Fibroblast of skin of right biceps (primary cell): Measurements from ENCODE around the gene SCN10A.

Source experiments
- DNase-seq: peaks from one replicate; pipeline ENCODE4 v3.0.0-alpha.2; 2013

SCN10A gene

DNA sequence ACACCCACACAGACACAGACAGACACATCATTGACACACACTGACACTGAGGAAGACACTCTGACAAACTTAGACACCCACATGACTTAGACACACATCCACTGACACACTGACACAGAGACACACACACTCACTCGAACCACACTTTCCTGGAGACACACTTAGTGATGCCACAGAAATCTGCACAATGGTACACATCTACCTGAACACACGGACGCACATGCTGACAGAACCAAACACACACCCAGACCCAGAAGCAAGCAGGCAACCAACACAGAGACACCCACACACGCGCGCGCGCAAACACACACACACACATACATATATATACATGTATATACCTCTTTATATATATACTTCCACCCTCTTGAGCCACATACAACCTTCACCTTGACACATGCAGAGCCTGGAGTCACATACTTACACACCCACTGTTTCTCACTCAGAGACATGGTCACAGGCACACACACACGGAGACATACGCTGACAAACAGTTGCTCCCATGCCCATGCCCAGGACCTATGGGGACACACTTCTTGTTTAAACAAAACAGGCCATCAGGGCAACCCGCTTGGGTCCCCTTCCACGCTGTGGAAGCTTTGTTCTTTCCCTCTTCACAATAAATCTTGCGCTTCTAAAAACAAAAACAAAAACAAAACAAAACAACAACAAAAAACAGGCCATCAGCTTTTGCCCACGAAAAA lies 165.6 kb downstream of the SCN10A start:
- no peak for DNase-seq

DNA sequence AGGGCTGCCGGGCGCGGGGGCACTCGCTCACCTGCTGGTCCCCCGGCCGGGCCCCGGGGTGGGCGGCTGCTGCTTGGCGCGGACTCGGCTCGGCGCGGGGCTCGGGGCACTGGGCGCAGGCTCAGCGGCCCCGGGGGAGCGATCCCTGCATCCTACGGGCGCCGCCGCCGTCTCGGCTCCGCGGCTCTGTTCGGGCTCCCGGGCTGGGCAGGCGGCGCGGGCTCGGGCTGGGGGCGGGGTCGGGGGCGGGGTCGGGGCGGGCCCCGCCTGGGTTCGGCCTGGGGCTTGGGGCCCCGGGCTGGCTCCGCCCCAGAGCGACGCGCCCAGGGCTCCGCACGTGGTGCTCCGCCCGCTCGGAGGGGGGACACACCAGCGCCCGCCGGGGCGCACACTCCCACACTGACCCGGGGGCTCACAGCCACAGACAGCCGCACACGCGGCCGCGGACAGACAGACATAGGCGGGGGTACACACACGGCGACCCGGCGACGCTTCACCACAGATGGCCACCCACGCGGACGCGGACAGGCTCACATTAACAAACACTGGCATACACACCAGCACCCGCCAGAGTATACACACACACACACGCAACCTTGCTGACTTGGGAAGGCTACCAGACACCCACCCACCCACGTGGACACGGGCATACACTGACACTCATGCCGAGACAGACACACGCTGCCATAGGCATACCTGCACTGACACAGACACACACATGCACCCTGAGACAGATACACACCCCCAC lies 166.3 kb downstream of the SCN10A start, which contains the start of gene SCN5A:
TSS of gene SCN5A (minus strand) at position 188 of the 748 bp plus-strand sequence. CDS start 16,380 bp downstream, outside the sequence.
- DNase-seq, result peak; percentile 42

DNA sequence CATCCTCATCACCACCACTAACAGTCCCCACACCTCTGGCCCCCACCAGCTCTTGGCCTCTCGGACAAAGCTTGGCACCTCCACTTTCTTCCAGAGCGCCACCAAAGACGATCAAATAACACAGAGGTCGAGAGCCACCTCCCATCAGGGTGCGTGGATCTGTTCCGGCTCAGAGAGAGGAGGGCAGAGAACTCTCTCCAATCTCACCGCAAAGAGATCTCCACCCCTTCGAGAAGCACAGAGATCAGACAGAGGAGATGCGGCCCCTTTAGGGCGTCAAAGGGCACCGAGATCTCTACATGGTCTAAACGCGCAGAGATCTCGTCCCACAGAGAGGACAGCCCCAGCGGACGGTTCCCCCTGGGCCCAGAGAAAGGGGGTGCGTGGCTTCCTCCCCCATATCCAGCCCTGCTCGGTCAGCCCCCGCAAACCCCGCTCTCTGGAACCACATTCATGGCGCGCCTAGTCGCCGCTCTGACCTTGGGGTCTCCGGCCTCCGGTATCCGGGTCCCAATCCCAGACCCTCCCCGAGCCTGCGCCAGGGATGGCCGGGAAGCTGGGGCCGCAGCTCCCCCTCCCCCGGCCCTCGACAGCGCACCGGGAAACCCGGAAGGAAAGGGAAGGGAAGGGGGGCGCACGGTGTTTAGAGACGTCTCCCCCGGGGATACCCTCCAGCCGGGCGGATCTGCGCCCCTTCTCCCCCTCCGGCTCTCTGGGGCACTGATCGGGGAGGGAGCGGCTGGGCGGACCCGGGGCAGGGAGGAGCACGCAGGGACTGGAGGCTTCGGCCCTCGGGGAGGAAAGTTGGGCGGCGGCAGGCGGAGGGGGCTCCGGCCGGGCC lies 167.1 kb downstream of the SCN10A start:
- no peak for DNase-seq

DNA sequence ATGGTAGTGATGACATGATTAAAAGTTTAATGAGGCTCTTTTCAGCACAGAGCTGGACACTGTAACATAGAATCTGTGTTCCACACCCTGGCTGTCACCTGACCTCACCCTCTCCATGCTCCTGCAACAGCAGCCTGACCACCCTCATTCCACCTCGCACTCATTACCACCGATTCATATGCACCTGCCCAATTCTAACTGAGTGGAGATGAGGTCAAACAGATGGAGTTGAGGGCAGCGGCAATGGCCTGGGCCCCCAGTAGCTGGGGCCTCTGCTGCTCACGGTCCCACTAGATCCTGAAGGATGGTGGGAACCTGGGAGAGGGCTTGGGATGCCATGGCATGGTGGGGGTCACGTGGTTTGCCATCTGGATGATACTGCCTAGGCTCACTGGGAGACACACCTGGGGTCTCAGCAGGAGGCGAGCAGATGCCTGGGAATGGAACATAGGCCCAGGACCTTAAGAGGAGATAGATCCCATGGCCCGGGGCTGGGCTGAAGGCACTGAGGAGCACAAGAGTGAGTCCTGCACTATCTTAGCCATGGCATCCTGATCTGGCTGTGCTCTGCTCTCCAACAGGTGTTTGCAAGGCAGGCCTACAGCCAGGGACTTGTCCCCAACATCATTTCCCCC lies 167.9 kb downstream of the SCN10A start:
- no peak for DNase-seq

DNA sequence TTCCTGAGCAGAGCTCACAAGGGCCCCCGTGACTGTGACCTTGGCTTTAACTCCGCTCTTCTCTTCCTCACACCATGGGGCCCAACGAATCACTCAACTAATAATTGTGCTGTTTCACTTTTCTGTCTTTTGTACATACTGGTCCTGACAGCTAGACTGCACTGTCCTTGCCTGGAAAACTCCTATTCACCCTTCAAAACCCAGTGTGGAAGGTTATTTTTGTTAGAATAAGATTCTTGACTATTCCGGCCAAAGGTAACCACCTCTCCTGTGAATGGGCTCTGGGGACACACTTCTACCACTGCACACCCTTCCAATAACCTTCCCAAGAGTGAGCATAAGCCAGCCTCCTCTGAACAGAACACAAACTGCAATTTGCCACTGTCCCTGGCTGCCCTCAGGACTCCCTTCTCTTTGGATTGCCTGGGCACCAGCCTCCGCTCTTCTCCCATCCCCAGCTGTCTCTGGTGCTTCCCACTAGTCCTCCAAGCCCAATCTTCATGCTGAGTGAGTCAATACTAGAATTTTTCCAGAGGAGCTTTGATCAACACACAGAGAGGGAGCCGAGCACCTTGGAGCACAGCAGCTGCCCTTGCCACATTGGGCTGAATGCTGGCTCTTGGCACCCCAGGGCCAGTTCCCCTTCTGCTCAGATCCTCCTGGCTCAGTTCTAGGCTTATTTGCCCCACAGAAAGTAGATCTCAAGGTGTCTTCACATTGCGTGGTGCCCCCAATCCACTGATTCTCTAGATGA lies 168.6 kb downstream of the SCN10A start:
- no peak for DNase-seq
